BLaER1 (cell line): ENCODE measurements around the gene PFKP.
A peak's percentile ranks its signal among the peaks of the same experiment; 100 is the strongest.

Source experiments
- H3K27ac ChIP-seq: shearing (Covaris generic); formaldehyde crosslinking; 2 replicates; pipeline ENCODE4 v1.8.1; 2022
- H3K27me3 ChIP-seq: shearing (Covaris generic); formaldehyde crosslinking; 2 replicates; pipeline ENCODE4 v1.8.1; 2022
- H3K36me3 ChIP-seq: shearing (Covaris generic); formaldehyde crosslinking; 2 replicates; pipeline ENCODE4 v1.8.1; 2022
- H3K4me1 ChIP-seq: shearing (Covaris generic); formaldehyde crosslinking; 2 replicates; pipeline ENCODE4 v1.8.1; 2022
- H3K4me2 ChIP-seq: shearing (Covaris generic); formaldehyde crosslinking; 2 replicates; pipeline ENCODE4 v1.8.1; 2022
- H3K4me3 ChIP-seq: shearing (Covaris generic); formaldehyde crosslinking; 2 replicates; pipeline ENCODE4 v1.8.1; 2022
- H3K9ac ChIP-seq: shearing (Covaris generic); formaldehyde crosslinking; 2 replicates; pipeline ENCODE4 v1.8.1; 2022
- H3K9me3 ChIP-seq: shearing (Covaris generic); formaldehyde crosslinking; 2 replicates; pipeline ENCODE4 v1.8.1; 2022
- H4K20me1 ChIP-seq: shearing (Covaris generic); formaldehyde crosslinking; 2 replicates; pipeline ENCODE4 v1.8.1; 2022
- Cebpa-rat ChIP-seq: shearing (Covaris generic); IDR thresholded peaks from 2 replicates; pipeline ENCODE4 v1.8.1; 2022

Gene PFKP

DNA sequence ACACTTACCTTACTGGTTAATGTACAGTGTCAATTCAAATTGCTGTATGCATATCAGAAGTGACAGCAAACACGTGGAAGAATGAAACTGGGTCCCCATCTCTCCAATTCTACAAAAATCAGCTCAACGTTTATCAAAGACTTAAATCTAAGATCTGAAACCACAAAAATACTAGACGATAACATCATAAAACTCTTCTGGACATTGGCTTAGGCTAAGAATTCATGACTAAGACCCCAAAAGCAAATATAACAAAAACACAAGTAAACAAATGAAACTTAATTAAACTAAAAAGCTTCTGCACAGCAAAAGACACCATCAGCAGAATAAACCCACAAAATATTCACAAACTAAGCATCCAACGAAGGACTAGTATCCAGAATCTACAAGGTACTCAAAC lies 35.9 kb upstream of the PFKP start:
- Histone ChIP-seq H3K9ac (no peak overlapping the region), H3K36me3 (no peaks in the 10 kb centered on the region), H3K9me3 (no peaks in the 10 kb centered on the region), H3K4me3 (no peak overlapping the region), H3K4me2 (no peak overlapping the region), H3K27me3 (no peaks in the 10 kb centered on the region), H3K4me1 (peaks cover 10% of the 10 kb centered on the region), H3K27ac (no peak overlapping the region), H4K20me1 (no peaks in the 10 kb centered on the region)
- TF ChIP-seq Cebpa-rat: no peak

DNA sequence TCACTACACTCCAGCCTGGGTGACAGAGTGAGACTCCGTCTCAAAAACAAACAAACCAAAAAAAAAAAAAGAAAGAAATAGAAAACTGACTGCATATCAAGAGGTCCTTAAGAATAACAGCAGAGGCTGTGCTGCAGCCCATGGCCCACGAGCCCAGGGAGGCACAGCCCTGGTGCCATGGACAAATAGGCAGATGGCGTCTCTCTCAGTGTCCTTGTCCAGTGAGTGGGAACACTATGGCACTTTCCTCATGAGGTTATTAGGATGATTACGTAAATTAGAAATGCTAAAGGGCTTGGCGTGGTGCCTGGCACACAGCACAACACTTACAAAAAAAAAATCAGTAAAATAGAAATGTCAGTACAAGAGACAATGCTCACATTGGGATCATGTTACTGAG lies 33.4 kb upstream of the PFKP start:
- Histone ChIP-seq H3K4me3 (no peak overlapping the region), H3K4me1 (peaks cover 17% of the 10 kb centered on the region), H3K9ac (no peak overlapping the region), H3K36me3 (no peaks in the 10 kb centered on the region), H3K4me2 (no peak overlapping the region), H3K9me3 (peaks cover 7% of the 10 kb centered on the region), H4K20me1 (no peaks in the 10 kb centered on the region), H3K27me3 (no peaks in the 10 kb centered on the region), H3K27ac (no peak overlapping the region)
- TF ChIP-seq Cebpa-rat: no peak

DNA sequence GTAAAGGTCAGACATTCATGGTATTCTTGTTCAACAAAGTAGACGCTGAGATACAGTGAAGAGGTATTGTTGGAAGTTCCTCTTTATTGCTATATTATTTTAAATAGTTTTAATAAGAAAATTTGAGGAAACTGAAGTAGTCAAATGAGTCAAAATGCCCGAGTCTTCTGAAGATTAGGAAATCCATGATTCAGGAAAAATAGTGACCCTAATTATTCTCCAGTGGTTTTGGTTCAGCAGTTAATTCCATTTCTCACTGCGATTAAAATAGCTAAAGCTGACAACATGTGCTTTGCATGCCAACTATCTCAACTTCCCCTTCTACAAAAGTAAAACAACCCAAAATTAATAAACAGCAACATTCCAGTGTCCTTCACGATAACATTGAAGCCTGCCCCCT lies 32.7 kb upstream of the PFKP start:
- no peaks in the 10 kb centered on the region for H4K20me1 ChIP-seq
- no peak overlapping the region for H3K4me3 ChIP-seq
- H3K4me1 ChIP-seq: peaks cover 17% of the 10 kb centered on the region
- no peak overlapping the region for H3K9ac ChIP-seq
- H3K36me3 ChIP-seq: no peaks in the 10 kb centered on the region
- no peak overlapping the region for H3K27ac ChIP-seq
- peaks cover 13% of the 10 kb centered on the region for H3K9me3 ChIP-seq
- TF ChIP-seq Cebpa-rat: no peak
- H3K4me2 ChIP-seq: no peak overlapping the region
- H3K27me3 ChIP-seq: no peaks in the 10 kb centered on the region

- H3K9ac ChIP-seq: no peak overlapping the region
- no peaks in the 10 kb centered on the region for H3K36me3 ChIP-seq
- H3K4me2 ChIP-seq: peak overlapping the region; percentile 35
- peaks cover 24% of the 10 kb centered on the region for H3K9me3 ChIP-seq
- no peak overlapping the region for H3K27ac ChIP-seq
- no peaks in the 10 kb centered on the region for H4K20me1 ChIP-seq
- H3K27me3 ChIP-seq: no peaks in the 10 kb centered on the region
- peaks cover 17% of the 10 kb centered on the region for H3K4me1 ChIP-seq
- TF ChIP-seq Cebpa-rat: no peak
- H3K4me3 ChIP-seq: no peak overlapping the region
These were observed 31.0 kb upstream of the PFKP start for GRCh38 chr10:3036155-3037021.

- Histone ChIP-seq H3K4me2 (no peak overlapping the region), H4K20me1 (no peaks in the 10 kb centered on the region), H3K27me3 (no peaks in the 10 kb centered on the region), H3K36me3 (no peaks in the 10 kb centered on the region), H3K9me3 (peaks cover 26% of the 10 kb centered on the region), H3K4me3 (no peak overlapping the region), H3K27ac (no peak overlapping the region), H3K9ac (no peak overlapping the region), H3K4me1 (peaks cover 17% of the 10 kb centered on the region)
- TF ChIP-seq Cebpa-rat: no peak
These were observed 30.2 kb upstream of the PFKP start for GRCh38 chr10:3037182-3037581.

DNA sequence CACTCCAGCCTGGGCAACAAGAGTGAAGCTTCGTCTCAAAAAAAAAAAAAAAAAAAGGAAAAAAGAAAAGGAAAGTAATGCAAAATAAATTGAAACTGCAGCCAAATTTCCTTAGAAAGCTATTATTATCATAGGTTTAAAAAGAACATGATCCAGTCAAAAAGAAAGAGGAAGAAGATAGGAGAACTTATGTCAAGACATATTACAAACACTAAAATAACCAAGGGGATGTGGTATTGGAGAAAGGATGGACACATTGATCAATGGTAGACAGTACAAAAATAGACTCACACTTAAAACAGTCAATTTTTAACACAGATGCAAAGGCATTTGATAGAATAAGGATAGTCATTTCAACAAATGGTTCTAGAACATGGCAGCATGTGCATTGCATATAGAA lies 27.3 kb upstream of the PFKP start:
- H3K4me3 ChIP-seq: no peak overlapping the region
- no peaks in the 10 kb centered on the region for H3K27me3 ChIP-seq
- TF ChIP-seq Cebpa-rat: no peak
- no peak overlapping the region for H3K9ac ChIP-seq
- peaks cover 17% of the 10 kb centered on the region for H3K4me1 ChIP-seq
- no peaks in the 10 kb centered on the region for H4K20me1 ChIP-seq
- H3K27ac ChIP-seq: no peak overlapping the region
- H3K36me3 ChIP-seq: no peaks in the 10 kb centered on the region
- H3K4me2 ChIP-seq: no peak overlapping the region
- peaks cover 26% of the 10 kb centered on the region for H3K9me3 ChIP-seq

- H3K4me3 ChIP-seq: no peak overlapping the region
These were observed 24.8 kb upstream of the PFKP start for GRCh38 chr10:3042589-3042988.

DNA sequence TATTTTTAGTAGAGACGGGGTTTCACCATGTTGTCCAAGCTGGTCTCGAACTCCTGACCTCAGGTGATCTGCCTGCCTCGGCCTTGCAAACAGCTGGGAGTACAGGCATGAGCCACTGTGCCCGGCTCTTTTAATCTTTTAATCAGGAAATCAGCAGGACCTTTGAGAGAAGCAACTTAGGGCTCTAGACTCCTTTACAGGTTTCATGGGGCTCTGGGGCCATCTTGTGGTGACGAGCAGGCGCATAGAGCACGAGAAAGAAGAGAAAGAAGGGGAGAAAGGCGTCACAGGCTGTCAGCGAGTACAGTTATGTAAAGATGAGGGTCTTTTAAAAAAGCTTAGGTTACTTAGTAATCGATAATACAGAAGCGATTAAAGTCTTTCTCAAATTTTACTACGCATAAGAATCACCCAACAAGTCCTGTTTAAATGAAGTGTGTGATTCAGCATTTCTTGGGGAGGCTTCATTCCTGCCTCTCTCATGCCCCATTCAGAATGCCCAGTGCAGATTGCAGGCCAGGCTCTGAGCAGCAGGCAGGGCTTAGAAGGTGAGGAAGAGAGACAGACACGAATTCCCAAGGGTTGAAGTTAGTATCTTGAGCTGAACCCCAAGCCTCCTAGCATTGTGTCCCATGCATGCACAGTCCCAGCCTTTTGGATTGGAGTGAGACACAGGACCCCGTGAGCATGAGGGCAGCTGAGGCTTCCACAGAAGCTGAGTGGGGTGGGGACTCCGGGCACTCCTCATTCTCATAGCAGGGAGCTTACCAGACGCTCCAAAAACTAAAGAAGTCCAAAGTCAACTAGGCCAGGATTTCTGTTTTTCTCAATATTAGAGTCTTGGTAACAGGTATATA lies 23.6 kb upstream of the PFKP start:
- H3K27me3 ChIP-seq: no peaks in the 10 kb centered on the region
- no peak overlapping the region for H3K4me3 ChIP-seq
- H3K9ac ChIP-seq: no peak overlapping the region
- no peaks in the 10 kb centered on the region for H4K20me1 ChIP-seq
- no peak overlapping the region for H3K27ac ChIP-seq
- TF ChIP-seq Cebpa-rat: no peak
- H3K4me1 ChIP-seq: no peaks in the 10 kb centered on the region
- peaks cover 21% of the 10 kb centered on the region for H3K9me3 ChIP-seq
- H3K4me2 ChIP-seq: no peak overlapping the region
- H3K36me3 ChIP-seq: no peaks in the 10 kb centered on the region

More at GRCh38 chr10:3042589-3042988, 24.8 kb upstream of the PFKP start:
- Histone ChIP-seq H4K20me1 (no peaks in the 10 kb centered on the region), H3K9me3 (peaks cover 26% of the 10 kb centered on the region), H3K4me1 (no peaks in the 10 kb centered on the region), H3K27me3 (no peaks in the 10 kb centered on the region), H3K27ac (no peak overlapping the region), H3K9ac (no peak overlapping the region), H3K36me3 (no peaks in the 10 kb centered on the region), H3K4me2 (no peak overlapping the region)
- TF ChIP-seq Cebpa-rat: no peak

- Histone ChIP-seq H3K27ac (no peak overlapping the region), H3K27me3 (no peaks in the 10 kb centered on the region), H3K4me1 (no peaks in the 10 kb centered on the region), H3K9me3 (peaks cover 9% of the 10 kb centered on the region; the same call in 1 of the 2 replicates), H3K4me3 (no peak overlapping the region), H3K9ac (no peak overlapping the region), H3K4me2 (no peak overlapping the region), H3K36me3 (no peaks in the 10 kb centered on the region), H4K20me1 (no peaks in the 10 kb centered on the region)
- no peak for TF ChIP-seq Cebpa-rat
These were observed 21.7 kb upstream of the PFKP start for GRCh38 chr10:3045471-3046209.
